Erythroblast (primary cell): Measurements from ENCODE around the gene CAPN15.

Experiments used
- GATA1 ChIP-seq: IDR thresholded peaks from 2 replicates; pipeline ENCODE4 v1.6.1; 2011; ENCODE audit warnings: low read depth, mild to moderate bottlenecking, control low read depth, low read length, moderate library complexity
- POLR2A ChIP-seq: IDR thresholded peaks from 2 replicates; pipeline ENCODE4 v1.6.1; 2011; ENCODE audit warnings: mild to moderate bottlenecking, low read length

GRCh38 chr16:568401-569258 is 41.1 kb downstream of the CAPN15 start:
- peak; percentile 95 for TF ChIP-seq POLR2A
- TF ChIP-seq GATA1: no peak
